GM21390 (cell line): Measurements from ENCODE around the gene OSM.
"Not testable (repeated sequence)": the region's sequence is repeated elsewhere in the genome, so short reads cannot be mapped to it uniquely, and the experiment has no call there.

Experiments used
- ATAC-seq: cut with Tn5 transposase; IDR thresholded peaks from one replicate; pipeline ENCODE4 v1.9.1; 2021; ENCODE audit not compliant: unreplicated experiment

The OSM gene

GRCh38 chr22:30245985-30246813 lies 20.5 kb downstream of the OSM start, which contains the start of gene LIF:
Gene LIF (minus strand): TSS chr22:30246759. CDS start chr22:30246695, 64 bp downstream.
- ATAC-seq, result no peak

- ATAC-seq, result no peak
Measured at GRCh38 chr22:30245181-30245984, 21.3 kb downstream of the OSM start.

GRCh38 chr22:30244641-30245040 lies 22.0 kb downstream of the OSM start:
- no peak for ATAC-seq

GRCh38 chr22:30244066-30244465 lies 22.6 kb downstream of the OSM start:
- ATAC-seq, result no peak

GRCh38 chr22:30243661-30244060 lies 23.0 kb downstream of the OSM start:
- ATAC-seq, result no peak

GRCh38 chr22:30241576-30242371 lies 24.9 kb downstream of the OSM start:
- no peak for ATAC-seq

GRCh38 chr22:30240541-30241417 lies 25.9 kb downstream of the OSM start:
- ATAC-seq, result no peak

GRCh38 chr22:30239488-30240405 lies 26.9 kb downstream of the OSM start:
- no peak for ATAC-seq

- ATAC-seq, result no peak
Measured at GRCh38 chr22:30238661-30239487, 27.8 kb downstream of the OSM start.

- ATAC-seq, result no peak
Measured at GRCh38 chr22:30238136-30238535, 28.5 kb downstream of the OSM start.

- ATAC-seq, result no peak
Measured at GRCh38 chr22:30236875-30237274, 29.8 kb downstream of the OSM start.

GRCh38 chr22:30235687-30236170 lies 30.9 kb downstream of the OSM start:
- no peak for ATAC-seq

- ATAC-seq, result no peak
Measured at GRCh38 chr22:30234786-30235470, 31.7 kb downstream of the OSM start.

- ATAC-seq, result not testable (repeated sequence)
Measured at GRCh38 chr22:30234325-30234724, 32.3 kb downstream of the OSM start.

GRCh38 chr22:30233582-30233981 lies 33.1 kb downstream of the OSM start:
- ATAC-seq, result no peak

GRCh38 chr22:30232716-30233218 lies 33.9 kb downstream of the OSM start:
- no peak for ATAC-seq

- no peak for ATAC-seq
Measured at GRCh38 chr22:30230787-30231461, 35.7 kb downstream of the OSM start.
